Liver (tissue), 9 donors: ENCODE results near the gene ARHGEF25. TPM values are rescaled to one million over a fixed set of nuclear protein-coding genes. Genes with fewer than 3 reads are reported as not detected.

Experiments
- DNase-seq: peaks from one replicate; pipeline ENCODE4 v3.0.0-alpha.2; 2017; ENCODE audit warnings: low spot score
- H3K27ac ChIP-seq, 2 donors: one replicate each; pipeline ENCODE4 v1.7.0; 2013; ENCODE audit warnings: inconsistent platforms in 2 of 2, low read length in 2 of 2, control low read depth in 1 of 2, low read depth in 1 of 2, mild to moderate bottlenecking in 1 of 2
- H3K27me3 ChIP-seq, 4 donors: one replicate each; pipeline versions ENCODE4 v1.6.1 to v1.7.0; 2013; ENCODE audit warnings: low read length in 3 of 4, inconsistent platforms in 1 of 4, mild to moderate bottlenecking in 1 of 4, moderate library complexity in 1 of 4; ENCODE audit not compliant: control insufficient read depth in 4 of 4, insufficient read depth in 4 of 4
- H3K36me3 ChIP-seq, 4 donors: one replicate each; pipeline versions ENCODE4 v1.6.1 to v1.7.0; 2013; ENCODE audit warnings: low read length in 3 of 4, mild to moderate bottlenecking in 3 of 4, low read depth in 1 of 4, moderate library complexity in 1 of 4; ENCODE audit not compliant: control insufficient read depth in 4 of 4, insufficient read depth in 3 of 4
- H3K4me1 ChIP-seq, 4 donors: one replicate each; pipeline versions ENCODE4 v1.6.1 to v1.7.0; 2013; ENCODE audit warnings: low read length in 3 of 4, mild to moderate bottlenecking in 3 of 4, moderate library complexity in 1 of 4; ENCODE audit not compliant: control insufficient read depth in 4 of 4, insufficient read depth in 4 of 4
- H3K4me3 ChIP-seq, 3 donors: one replicate each; pipeline versions ENCODE4 v1.6.1 to v1.7.0; 2013; ENCODE audit warnings: low read length in 3 of 3, control low read depth in 1 of 3, low read depth in 1 of 3, mild to moderate bottlenecking in 1 of 3
- H3K9ac ChIP-seq, 2 donors: one replicate each; pipeline ENCODE4 v1.7.0; 2013; ENCODE audit warnings: low read length in 2 of 2, mild to moderate bottlenecking in 2 of 2, moderate library complexity in 2 of 2, control low read depth in 1 of 2, low read depth in 1 of 2
- H3K9me3 ChIP-seq, 4 donors: one replicate each; pipeline versions ENCODE4 v1.6.1 to v1.7.0; 2013; ENCODE audit warnings: low read length in 3 of 4; ENCODE audit not compliant: control insufficient read depth in 4 of 4
- ATF3 ChIP-seq: IDR thresholded peaks from 2 replicates; pipeline ENCODE4 v1.6.1; 2016; ENCODE audit warnings: antibody characterized with exemption
- CTCF ChIP-seq: fragments of 150-350 bp; IDR thresholded peaks from 2 replicates; pipeline ENCODE4 v1.5.1; 2017; ENCODE audit warnings: improper control_type of control experiment, low read depth, low read length; ENCODE audit not compliant: missing input control
- EGR1 ChIP-seq, 2 donors: IDR thresholded peaks; 2 replicates each; pipeline ENCODE4 v1.6.1; 2016 to 2018; ENCODE audit warnings: antibody characterized with exemption in 2 of 2, low read depth in 2 of 2
- FOXA1 ChIP-seq: IDR thresholded peaks from 2 replicates; pipeline ENCODE4 v1.6.1; 2016; ENCODE audit warnings: antibody characterized with exemption
- FOXA2 ChIP-seq: IDR thresholded peaks from 2 replicates; pipeline ENCODE4 v1.6.1; 2016; ENCODE audit warnings: antibody characterized with exemption
- GABPA ChIP-seq, 2 donors: IDR thresholded peaks in 1 of 2; conservative IDR thresholded peaks in 1 of 2; 2 replicates each; pipeline ENCODE4 v1.6.1; 2016; ENCODE audit warnings: antibody characterized with exemption in 2 of 2, mild to moderate bottlenecking in 1 of 2, moderate library complexity in 1 of 2
- HNF4A ChIP-seq, 2 donors: conservative IDR thresholded peaks; 2 replicates each; pipeline ENCODE4 v1.6.1; 2016; ENCODE audit warnings: antibody characterized with exemption in 2 of 2, mild to moderate bottlenecking in 2 of 2
- HNF4G ChIP-seq: IDR thresholded peaks from 2 replicates; pipeline ENCODE4 v1.6.1; 2016; ENCODE audit warnings: antibody characterized with exemption
- JUND ChIP-seq, 2 donors: IDR thresholded peaks; 2 replicates each; pipeline ENCODE4 v1.6.1; 2016; ENCODE audit warnings: antibody characterized with exemption in 2 of 2
- MAX ChIP-seq: IDR thresholded peaks from 2 replicates; pipeline ENCODE4 v1.6.1; 2016; ENCODE audit warnings: antibody characterized with exemption
- NR2F2 ChIP-seq: IDR thresholded peaks from 2 replicates; pipeline ENCODE4 v1.6.1; 2016; ENCODE audit warnings: antibody characterized with exemption
- RAD21 ChIP-seq, 2 donors: IDR thresholded peaks; 2 replicates each; pipeline ENCODE4 v1.6.1; 2016; ENCODE audit warnings: antibody characterized with exemption in 2 of 2, mild to moderate bottlenecking in 2 of 2
- REST ChIP-seq: IDR thresholded peaks from 2 replicates; pipeline ENCODE4 v1.6.1; 2016; ENCODE audit warnings: antibody characterized with exemption, mild to moderate bottlenecking
- RXRA ChIP-seq, 2 donors: IDR thresholded peaks; 2 replicates each; pipeline ENCODE4 v1.6.1; 2017 to 2018; ENCODE audit warnings: antibody characterized with exemption in 2 of 2, mild to moderate bottlenecking in 1 of 2
- SP1 ChIP-seq: IDR thresholded peaks from 2 replicates; pipeline ENCODE4 v1.6.1; 2018; ENCODE audit warnings: antibody characterized with exemption, mild to moderate bottlenecking
- TAF1 ChIP-seq: conservative IDR thresholded peaks from 2 replicates; pipeline ENCODE4 v1.6.1; 2016; ENCODE audit warnings: antibody characterized with exemption, mild to moderate bottlenecking
- YY1 ChIP-seq: IDR thresholded peaks from 2 replicates; pipeline ENCODE4 v1.6.1; 2016; ENCODE audit warnings: antibody characterized with exemption, mild to moderate bottlenecking
- ZBTB33 ChIP-seq: IDR thresholded peaks from 2 replicates; pipeline ENCODE4 v1.6.1; 2016; ENCODE audit warnings: antibody characterized with exemption
- WGBS: extraction: QIAGEN DNeasy Blood & Tissue Kit; methylation state at CpG from one replicate; pipeline ENCODE4 v1.1.7; 2013; 5-methylcytosine and 5-hydroxymethylcytosine counted together
- polyA plus RNA-seq, 2 donors: library from polyadenylated mRNA; stranded (reverse) in 1 of 2; unstranded in 1 of 2; fragments of 200-250 nt in 1 of 2; fragments of >200 nt in 1 of 2; fragmentation: Nextera tagmentation in 1 of 2; extraction: Ambion mirVana in 1 of 2; gene quantifications; one replicate each; pipeline versions ENCODE4 v1.2.1 to v1.2.3, GENCODE V29; 2013 to 2015
- total RNA-seq, 2 donors: library from RNA; depleted of rRNA; stranded (reverse); fragments of >200 nt; gene quantifications; one replicate each; pipeline ENCODE4 v1.2.3, GENCODE V29; 2014
- donor health status: healthy.
- donor health status: healthy.
- donor health status: healthy.
- donor health status: healthy.
- donor health status: healthy.

Gene ARHGEF25
- total and polyA plus RNA-seq, 4 donors, result 0.57 to 2.3 (median 1.9) TPM

GRCh38 chr12:57623811-57624390 lies 12.7 kb downstream of the ARHGEF25 start:
- H3K4me3 ChIP-seq, result no peak overlapping the region
- TF ChIP-seq GABPA (IDR thresholded peaks at IDR 0.05 in 1 of 2, conservative IDR thresholded peaks at IDR 0.05 in 1 of 2), result no peak
- TF ChIP-seq MAX, result no peak
- no peak for TF ChIP-seq TAF1
- TF ChIP-seq FOXA1, result no peak
- TF ChIP-seq YY1, result no peak
- TF ChIP-seq HNF4A (conservative IDR thresholded peaks at IDR 0.05), result no peak
- no peaks in the 10 kb centered on the region for H3K36me3 ChIP-seq
- 55% methylated on average over 5 of the region's 5 CpGs for WGBS
- no peak overlapping the region for H3K9ac ChIP-seq
- H3K27me3 ChIP-seq, result peaks cover 9 to 32% (median 13%) of the 10 kb centered on the region in 4 donors
- H3K9me3 ChIP-seq, result no peaks in the 10 kb centered on the region
- H3K4me1 ChIP-seq, result peaks cover 11 to 26% (median 15%) of the 10 kb centered on the region in 4 donors
- no peak overlapping the region for H3K27ac ChIP-seq
- no peak for DNase-seq

GRCh38 chr12:57624441-57625220 lies 13.4 kb downstream of the ARHGEF25 start:
- H3K27me3 ChIP-seq, result peaks cover 6 to 31% (median 13%) of the 10 kb centered on the region in 4 donors
- no peaks in the 10 kb centered on the region for H3K9me3 ChIP-seq
- no peaks in the 10 kb centered on the region for H3K36me3 ChIP-seq
- H3K4me1 ChIP-seq, result peaks cover 9 to 22% (median 15%) of the 10 kb centered on the region in 4 donors
- H3K9ac ChIP-seq, result no peak overlapping the region
- H3K27ac ChIP-seq, result no peak overlapping the region
- no peak overlapping the region for H3K4me3 ChIP-seq
- DNase-seq, result no peak
- WGBS, result 74% methylated on average over 8 of the region's 8 CpGs
- TF ChIP-seq ATF3 (no peak), JUND (IDR thresholded peaks at IDR 0.05) (no peak), MAX (no peak), FOXA2 (no peak), YY1 (no peak), HNF4G (no peak), FOXA1 (no peak), NR2F2 (no peak), EGR1 (IDR thresholded peaks at IDR 0.05; ENCODE audit: low read depth in 2 of 2) (no peak), RXRA (IDR thresholded peaks at IDR 0.05) (no peak), GABPA (IDR thresholded peaks at IDR 0.05 in 1 of 2, conservative IDR thresholded peaks at IDR 0.05 in 1 of 2) (no peak), CTCF (no peak), REST (no peak), SP1 (no peak), RAD21 (IDR thresholded peaks at IDR 0.05) (no peak), ZBTB33 (no peak), TAF1 (no peak)
